Breast epithelium (tissue), 3 donors: ENCODE results near the gene F5.

Experiments used
- POLR2A ChIP-seq: fragments of 450-650 bp; IDR thresholded peaks from one replicate; pipeline ENCODE4 v1.6.1; 2016; ENCODE audit warnings: antibody characterized with exemption, mild to moderate bottlenecking, moderate library complexity
- POLR2AphosphoS5 ChIP-seq, 3 donors: sonication (generic); formaldehyde crosslinking; IDR thresholded peaks; one replicate each; pipeline ENCODE4 v1.6.1; 2017; ENCODE audit warnings: antibody characterized with exemption in 3 of 3
- TF ChIP-seq, protein P1 (sequence below), 3 donors: fragments of 450-650 bp; IDR thresholded peaks; one replicate each; pipeline ENCODE4 v1.5.1; 2016 to 2017; ENCODE audit warnings: antibody characterized with exemption in 3 of 3, mild to moderate bottlenecking in 3 of 3, moderate library complexity in 3 of 3

DNA sequence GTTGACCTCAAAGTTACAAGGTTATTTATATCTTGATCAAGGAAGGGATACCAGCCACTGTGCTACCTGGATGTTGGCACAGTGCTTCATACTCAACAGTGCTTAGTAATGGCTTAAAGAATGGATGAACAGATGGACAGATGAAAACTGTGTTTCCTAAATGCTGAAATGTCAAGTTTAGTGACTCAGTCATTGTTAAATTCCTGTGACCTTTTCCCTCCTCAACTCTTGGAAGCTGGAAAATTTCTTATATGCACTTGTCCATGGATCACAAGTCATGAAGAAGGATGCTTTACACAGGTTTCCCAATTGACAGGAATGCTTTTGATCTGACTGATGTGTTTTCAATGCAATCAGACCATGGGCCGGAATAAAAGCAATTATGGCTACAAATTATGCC lies 60.9 kb downstream of the F5 start:
- TF ChIP-seq POLR2A, result no peak
- TF ChIP-seq, protein P1, sequence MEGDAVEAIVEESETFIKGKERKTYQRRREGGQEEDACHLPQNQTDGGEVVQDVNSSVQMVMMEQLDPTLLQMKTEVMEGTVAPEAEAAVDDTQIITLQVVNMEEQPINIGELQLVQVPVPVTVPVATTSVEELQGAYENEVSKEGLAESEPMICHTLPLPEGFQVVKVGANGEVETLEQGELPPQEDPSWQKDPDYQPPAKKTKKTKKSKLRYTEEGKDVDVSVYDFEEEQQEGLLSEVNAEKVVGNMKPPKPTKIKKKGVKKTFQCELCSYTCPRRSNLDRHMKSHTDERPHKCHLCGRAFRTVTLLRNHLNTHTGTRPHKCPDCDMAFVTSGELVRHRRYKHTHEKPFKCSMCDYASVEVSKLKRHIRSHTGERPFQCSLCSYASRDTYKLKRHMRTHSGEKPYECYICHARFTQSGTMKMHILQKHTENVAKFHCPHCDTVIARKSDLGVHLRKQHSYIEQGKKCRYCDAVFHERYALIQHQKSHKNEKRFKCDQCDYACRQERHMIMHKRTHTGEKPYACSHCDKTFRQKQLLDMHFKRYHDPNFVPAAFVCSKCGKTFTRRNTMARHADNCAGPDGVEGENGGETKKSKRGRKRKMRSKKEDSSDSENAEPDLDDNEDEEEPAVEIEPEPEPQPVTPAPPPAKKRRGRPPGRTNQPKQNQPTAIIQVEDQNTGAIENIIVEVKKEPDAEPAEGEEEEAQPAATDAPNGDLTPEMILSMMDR (IDR thresholded peaks at IDR 0.05), result no peak
- no peak for TF ChIP-seq POLR2AphosphoS5 (IDR thresholded peaks at IDR 0.05)
